Thyroid gland (tissue), 4 donors: ENCODE results near the gene CMSS1. TPM values are rescaled to one million over a fixed set of nuclear protein-coding genes. Genes with fewer than 3 reads are reported as not detected.

Source experiments
- DNase-seq, 2 donors: peaks; one replicate each; pipeline ENCODE4 v3.0.0-alpha.2; 2019
- H3K27ac ChIP-seq, 3 donors: fragments of 200-600 bp; sonication (generic); 1 replicate in 2 of 3; 2 replicates in 1 of 3; pipeline ENCODE4 v1.5.1; 2016 to 2019; ENCODE audit warnings: mild to moderate bottlenecking in 1 of 3, moderate library complexity in 1 of 3
- H3K27me3 ChIP-seq: fragments of 200-600 bp; sonication (generic); one replicate; pipeline ENCODE4 v1.5.1; 2019
- H3K36me3 ChIP-seq, 2 donors: fragments of 200-600 bp; sonication (generic); one replicate each; pipeline ENCODE4 v1.5.1; 2016 to 2019
- H3K4me1 ChIP-seq, 2 donors: fragments of 200-600 bp; sonication (generic); one replicate each; pipeline ENCODE4 v1.5.1; 2017 to 2019
- H3K4me3 ChIP-seq, 3 donors: fragments of 200-600 bp; sonication (generic); replicated peaks in 1 of 3; 1 replicate in 2 of 3; 2 replicates in 1 of 3; pipeline ENCODE4 v1.5.1; 2016; ENCODE audit warnings: mild to moderate bottlenecking in 1 of 3
- H3K9me3 ChIP-seq: fragments of 200-600 bp; sonication (generic); one replicate; pipeline ENCODE4 v1.5.1; 2017
- CTCF ChIP-seq, 6 experiments: fragments of 200-600 bp in 3 of 6; fragments of 450-650 bp in 3 of 6; sonication (generic) in 3 of 6; IDR thresholded peaks; one replicate each; pipeline ENCODE4 v1.5.1; 2016 to 2019; ENCODE audit warnings: antibody characterized with exemption in 6 of 6, mild to moderate bottlenecking in 2 of 6, inconsistent platforms in 1 of 6, moderate library complexity in 1 of 6
- POLR2A ChIP-seq, 2 donors: fragments of 450-650 bp; IDR thresholded peaks; one replicate each; pipeline ENCODE4 v1.6.1; 2017; ENCODE audit warnings: antibody characterized with exemption in 2 of 2, mild to moderate bottlenecking in 2 of 2, moderate library complexity in 1 of 2
- WGBS, 2 donors: methylation state at CpG; one replicate each; pipeline ENCODE4 v1.1.5; 2017; 5-methylcytosine and 5-hydroxymethylcytosine counted together
- intact Hi-C: fragments of 100-400 bp; cut with DNase I; formaldehyde crosslinking; loops from one replicate; pipeline ENCODE4 v1.15.1; 2023
- total RNA-seq, 4 donors: library from RNA; depleted of rRNA; stranded (reverse); fragments of >200 nt; gene quantifications; one replicate each; pipeline ENCODE4 v1.2.3, GENCODE V29; 2016

The CMSS1 gene
- total RNA-seq, 4 donors from 2014 or later: 7.7 to 15.0 (median 12.9) TPM

- DNase-seq: no peak
- intact Hi-C loops: no loop called here
- H3K4me3 ChIP-seq: no peak overlapping the region
- H3K36me3 ChIP-seq: no peaks in the 10 kb centered on the region
- TF ChIP-seq CTCF (IDR thresholded peaks at IDR 0.05): no peak
- TF ChIP-seq POLR2A (IDR thresholded peaks at IDR 0.05): no peak
- 95% methylated on average over 6 of the region's 6 CpGs for WGBS, 2 donors
- H3K27me3 ChIP-seq: no peaks in the 10 kb centered on the region
- no peaks in the 10 kb centered on the region for H3K4me1 ChIP-seq
- no peak overlapping the region for H3K27ac ChIP-seq
- H3K9me3 ChIP-seq: no peaks in the 10 kb centered on the region
These were observed 236.4 kb downstream of the CMSS1 start for GRCh38 chr3:100053951-100054620.

- no peak for DNase-seq
- intact Hi-C loops: no loop called here
- Histone ChIP-seq H3K9me3 (no peaks in the 10 kb centered on the region), H3K36me3 (no peaks in the 10 kb centered on the region), H3K27ac (no peak overlapping the region), H3K27me3 (no peaks in the 10 kb centered on the region), H3K4me1 (no peaks in the 10 kb centered on the region), H3K4me3 (no peak overlapping the region)
- WGBS, 2 donors: 89 to 94% methylated on average over 8 of the region's 8 CpGs
- TF ChIP-seq POLR2A (IDR thresholded peaks at IDR 0.05) (no peak), CTCF (IDR thresholded peaks at IDR 0.05) (no peak)
These were observed 240.3 kb downstream of the CMSS1 start for GRCh38 chr3:100057716-100058575.

- DNase-seq: no peak
- intact Hi-C loops: no loop called here
- no peaks in the 10 kb centered on the region for H3K27me3 ChIP-seq
- no peak overlapping the region for H3K27ac ChIP-seq
- no peaks in the 10 kb centered on the region for H3K4me1 ChIP-seq
- TF ChIP-seq CTCF (IDR thresholded peaks at IDR 0.05) (no peak), POLR2A (IDR thresholded peaks at IDR 0.05) (no peak)
- no peaks in the 10 kb centered on the region for H3K9me3 ChIP-seq
- H3K4me3 ChIP-seq: no peak overlapping the region
- no peaks in the 10 kb centered on the region for H3K36me3 ChIP-seq
- WGBS, 2 donors: 88 to 90% methylated on average over 3 of the region's 3 CpGs
These were observed 241.8 kb downstream of the CMSS1 start for GRCh38 chr3:100059472-100059871.

GRCh38 chr3:100060685-100061484 is 243.2 kb downstream of the CMSS1 start:
- no peaks in the 10 kb centered on the region for H3K4me1 ChIP-seq
- intact Hi-C loops: no loop called here
- DNase-seq: no peak
- no peaks in the 10 kb centered on the region for H3K27me3 ChIP-seq
- H3K9me3 ChIP-seq: no peaks in the 10 kb centered on the region
- TF ChIP-seq POLR2A (IDR thresholded peaks at IDR 0.05): no peak
- TF ChIP-seq CTCF (IDR thresholded peaks at IDR 0.05): no peak
- WGBS, 2 donors: 84 to 89% methylated on average over 7 of the region's 7 CpGs
- no peaks in the 10 kb centered on the region for H3K36me3 ChIP-seq
- no peak overlapping the region for H3K27ac ChIP-seq
- no peak overlapping the region for H3K4me3 ChIP-seq
